ENCODE data around the gene MED15. TPM values are rescaled to one million over a fixed set of nuclear protein-coding genes. Genes with fewer than 3 reads are reported as not detected.

The MED15 gene
- total RNA-seq, 4 donors from 2014 or later: 36.5 to 90.5 (median 57.2) TPM

GRCh38 chr22:20583471-20583922, 76.1 kb downstream of the MED15 start:
- ATAC-seq (ENCODE audit: low FRiP score): no peak
- TF ChIP-seq CTCF (IDR thresholded peaks at IDR 0.05): no peak

GRCh38 chr22:20584029-20584871, 76.8 kb downstream of the MED15 start:
- no peak for TF ChIP-seq CTCF (IDR thresholded peaks at IDR 0.05)
- ATAC-seq (ENCODE audit: low FRiP score) (no peak), DNase-seq (ENCODE audit: low spot score) (no peak)

More at GRCh38 chr22:20583471-20583922, 76.1 kb downstream of the MED15 start:
- DNase-seq (ENCODE audit: low spot score): no peak

- ATAC-seq (ENCODE audit: low FRiP score): no peak
- DNase-seq (ENCODE audit: low spot score): no peak
- TF ChIP-seq CTCF (IDR thresholded peaks at IDR 0.05): no peak
Measured at GRCh38 chr22:20584872-20585638, 77.6 kb downstream of the MED15 start.

- no peak for ATAC-seq (ENCODE audit: low FRiP score)
- no peak for TF ChIP-seq CTCF (IDR thresholded peaks at IDR 0.05)
- no peak for DNase-seq (ENCODE audit: low spot score)
Measured at GRCh38 chr22:20585639-20586402, 78.4 kb downstream of the MED15 start.

GRCh38 chr22:20586403-20586745, 79.0 kb downstream of the MED15 start:
- no peak for DNase-seq (ENCODE audit: low spot score)
- no peak for TF ChIP-seq CTCF (IDR thresholded peaks at IDR 0.05)
- no peak for ATAC-seq (ENCODE audit: low FRiP score)

- ATAC-seq (ENCODE audit: low FRiP score): no peak
- no peak for TF ChIP-seq CTCF (IDR thresholded peaks at IDR 0.05)
- DNase-seq (ENCODE audit: low spot score): no peak
Measured at GRCh38 chr22:20587206-20587958, 80.0 kb downstream of the MED15 start.

All from omental fat pad (tissue), 4 donors.